HG03159 (cell line): ENCODE results near the gene EMILIN2.
"Not testable (repeated sequence)": the region's sequence is repeated elsewhere in the genome, so short reads cannot be mapped to it uniquely, and the experiment has no call there.

ENCODE experiments used
- ATAC-seq: cut with Tn5 transposase; IDR thresholded peaks from one replicate; pipeline ENCODE4 v1.9.1; 2021; ENCODE audit warnings: mild to moderate bottlenecking, moderate library complexity; ENCODE audit not compliant: unreplicated experiment

Gene EMILIN2

DNA sequence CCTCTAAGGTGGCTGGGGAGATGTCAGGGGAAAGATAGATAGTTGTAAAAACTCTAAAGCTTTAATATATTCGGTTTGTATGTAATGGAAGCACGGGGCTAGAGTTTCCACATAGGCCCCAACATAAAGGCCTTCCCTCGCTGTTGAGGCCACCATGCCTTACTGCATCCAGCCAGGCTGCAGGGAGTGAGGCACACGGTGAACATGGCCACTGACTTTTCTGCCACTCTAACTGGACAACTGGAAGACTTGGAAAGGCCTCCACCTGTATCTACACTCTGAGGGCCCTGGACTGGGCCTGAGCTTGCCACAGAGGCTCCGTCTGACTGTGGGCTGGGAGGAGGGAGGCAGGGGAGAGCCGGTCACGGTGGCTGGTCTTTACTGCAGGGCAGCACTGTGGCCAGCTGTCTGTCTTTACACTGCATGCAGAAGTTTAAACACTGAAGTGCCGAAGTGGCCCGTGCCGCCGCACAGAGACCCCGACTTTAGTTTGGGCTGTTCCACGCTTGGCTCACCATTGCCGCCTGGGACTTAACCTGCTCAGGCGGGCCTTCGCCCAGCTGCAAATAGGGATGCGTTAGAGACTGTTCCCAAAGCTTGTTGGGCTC lies 66.7 kb downstream of the EMILIN2 start:
- no peak for ATAC-seq

DNA sequence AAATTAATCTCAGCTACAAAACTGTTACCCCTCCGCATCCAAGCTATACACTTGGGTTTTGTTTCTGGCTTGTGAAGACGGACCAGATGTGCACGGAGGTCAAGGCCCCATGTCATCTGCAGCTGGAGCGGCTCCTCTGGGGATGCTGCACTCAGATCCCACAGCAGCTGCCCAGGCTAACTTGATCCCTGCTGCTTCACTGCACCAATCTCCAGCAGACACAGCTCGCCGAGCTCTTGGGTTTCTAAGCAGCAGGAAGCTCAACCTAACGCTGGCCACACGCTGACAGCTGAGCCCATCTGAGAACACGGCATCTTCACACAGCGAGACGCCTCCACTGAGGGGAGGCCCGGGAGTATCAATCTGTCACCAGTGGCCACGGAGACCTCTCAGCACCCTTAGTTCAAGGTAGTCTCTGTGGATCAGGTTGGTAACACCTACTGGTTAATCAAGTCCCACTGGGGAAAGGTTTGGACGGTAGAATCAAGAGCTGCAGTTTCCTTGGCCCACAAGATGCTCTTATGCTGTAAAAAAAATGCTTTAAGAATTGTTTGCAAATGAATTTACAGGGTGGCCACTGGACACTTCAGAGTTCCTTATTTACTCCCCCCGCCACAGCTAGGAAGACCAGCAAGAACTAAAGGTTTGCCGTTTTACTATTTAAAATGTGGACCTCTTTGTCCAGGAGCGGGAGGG lies 67.5 kb downstream of the EMILIN2 start:
- ATAC-seq: no peak

DNA sequence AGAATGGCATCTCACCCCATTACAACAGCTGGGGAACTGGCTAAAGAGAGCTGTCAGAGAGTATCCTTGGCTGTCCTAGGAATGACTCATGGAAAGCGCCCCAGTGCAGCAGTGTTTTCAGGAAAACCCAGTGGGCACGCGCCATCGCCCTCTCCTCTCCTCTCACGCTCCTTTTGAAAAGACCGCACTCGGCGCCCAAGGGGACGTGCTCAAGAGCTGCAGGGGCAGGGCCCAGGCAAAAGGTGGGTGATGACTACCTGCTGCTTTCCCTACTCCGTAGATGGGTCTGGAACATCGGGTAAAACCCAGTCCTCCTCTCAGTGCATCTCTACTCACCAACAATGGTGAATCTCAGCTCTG lies 68.1 kb downstream of the EMILIN2 start:
- ATAC-seq: no peak

DNA sequence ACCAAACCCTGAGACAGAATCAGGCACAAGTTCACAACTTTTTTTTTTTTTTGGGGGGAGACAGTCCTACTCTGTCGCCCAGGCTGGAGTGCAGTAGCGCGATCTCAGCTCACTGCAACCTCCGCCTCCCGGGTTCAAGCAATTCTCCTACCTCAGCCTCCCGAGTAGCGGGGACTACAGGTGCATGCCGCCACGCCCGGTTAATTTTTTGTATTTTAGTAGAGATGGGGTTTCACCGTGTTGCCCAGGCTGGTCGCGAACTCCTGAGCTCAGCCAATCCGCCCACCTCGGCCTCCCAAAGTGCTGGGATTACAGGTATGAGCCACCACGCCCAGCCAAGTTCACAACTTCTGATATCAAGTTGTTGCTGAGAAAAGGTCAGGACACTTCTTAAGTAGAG lies 68.7 kb downstream of the EMILIN2 start:
- ATAC-seq: not testable (repeated sequence)

DNA sequence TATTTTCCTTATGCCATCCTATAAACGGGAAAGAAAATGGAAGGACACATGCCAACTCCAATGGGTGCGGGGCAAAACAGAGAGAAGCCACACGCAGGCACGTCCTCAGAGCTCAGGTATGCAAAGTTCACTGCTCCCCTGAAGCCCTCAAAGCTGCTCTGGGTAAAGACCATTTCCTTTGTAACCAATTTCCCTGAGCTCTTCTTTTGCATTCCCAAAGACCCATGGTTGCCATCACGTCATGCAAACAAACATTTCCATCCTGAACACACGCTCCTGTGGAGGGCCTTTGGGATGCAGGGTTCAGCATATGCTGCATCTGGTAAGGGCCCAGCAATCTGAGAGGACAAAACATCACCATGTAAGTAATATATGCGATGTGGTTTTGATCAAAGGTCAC lies 69.4 kb downstream of the EMILIN2 start:
- ATAC-seq: no peak

DNA sequence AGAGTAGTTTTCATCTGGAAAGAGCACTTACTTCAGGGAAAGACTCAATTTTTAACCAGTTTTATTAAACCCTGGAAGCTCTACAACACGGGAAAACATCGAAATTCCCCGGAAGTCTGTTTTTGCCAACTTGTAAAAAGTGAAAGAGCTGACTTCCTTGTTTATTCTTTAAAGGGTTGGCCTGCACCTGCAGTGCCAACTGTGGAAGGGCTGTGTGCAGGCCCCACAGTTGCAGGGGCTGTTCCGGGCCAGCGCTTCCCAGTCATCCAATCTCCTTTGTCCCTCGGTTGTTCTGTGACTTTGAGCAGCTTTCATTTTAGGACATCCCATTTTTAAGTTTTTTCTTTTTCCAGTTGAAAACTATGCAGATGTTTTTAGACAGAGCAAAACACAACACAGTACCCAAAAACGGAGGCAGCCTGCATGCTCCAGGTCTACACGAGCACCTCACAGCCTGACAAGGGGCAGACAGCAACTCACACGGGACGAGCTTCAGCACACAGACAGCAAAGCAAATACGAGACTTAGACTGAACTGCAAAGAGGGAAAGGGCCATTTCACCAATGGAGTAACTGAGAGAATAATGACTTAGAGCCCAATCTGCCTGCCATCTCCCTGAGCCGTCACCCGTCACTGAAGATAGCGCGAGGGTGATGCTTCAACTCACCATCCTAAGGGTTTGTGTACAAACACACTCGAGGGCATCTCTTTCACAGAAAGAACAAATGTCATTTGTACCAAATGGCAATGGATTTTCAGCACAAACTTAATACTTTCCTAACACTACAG lies 70.6 kb downstream of the EMILIN2 start:
- ATAC-seq: no peak

DNA sequence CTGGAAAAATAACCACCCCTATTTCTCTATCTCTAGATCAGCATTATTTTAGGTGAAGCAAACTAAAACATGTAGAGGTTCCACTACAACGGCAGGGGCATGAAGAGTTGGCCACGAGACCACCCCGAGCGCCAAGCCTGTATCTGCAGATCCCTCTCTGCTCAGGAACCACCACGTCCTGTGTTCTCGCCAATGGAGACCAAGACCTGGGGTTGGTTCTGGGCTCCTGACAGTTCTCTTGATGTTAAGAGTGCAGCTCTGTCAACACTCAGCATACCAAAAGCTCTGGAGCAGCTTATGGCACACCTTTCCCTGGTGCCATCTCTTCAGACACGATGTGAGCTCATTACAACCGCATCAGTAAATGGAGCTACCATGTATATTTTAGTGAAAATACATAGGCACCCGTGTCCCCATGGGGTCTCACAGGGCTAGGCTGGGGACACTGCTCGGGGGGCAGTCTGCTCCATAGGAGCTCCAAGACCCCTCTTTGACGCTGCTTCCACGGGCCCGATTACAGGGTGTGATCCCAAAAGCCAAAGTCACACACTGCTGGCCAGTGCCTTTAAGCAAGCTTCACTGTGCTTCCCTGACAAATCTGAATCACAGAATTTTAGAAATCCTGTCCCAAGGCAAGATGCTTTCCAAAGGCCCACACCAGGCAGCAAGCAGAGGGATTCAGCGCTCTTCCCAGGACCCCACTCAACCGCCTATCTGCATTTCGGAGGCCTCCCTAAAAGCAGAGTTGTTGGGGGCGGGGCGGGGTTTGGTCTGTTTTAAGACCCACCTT lies 72.2 kb downstream of the EMILIN2 start:
- no peak for ATAC-seq

DNA sequence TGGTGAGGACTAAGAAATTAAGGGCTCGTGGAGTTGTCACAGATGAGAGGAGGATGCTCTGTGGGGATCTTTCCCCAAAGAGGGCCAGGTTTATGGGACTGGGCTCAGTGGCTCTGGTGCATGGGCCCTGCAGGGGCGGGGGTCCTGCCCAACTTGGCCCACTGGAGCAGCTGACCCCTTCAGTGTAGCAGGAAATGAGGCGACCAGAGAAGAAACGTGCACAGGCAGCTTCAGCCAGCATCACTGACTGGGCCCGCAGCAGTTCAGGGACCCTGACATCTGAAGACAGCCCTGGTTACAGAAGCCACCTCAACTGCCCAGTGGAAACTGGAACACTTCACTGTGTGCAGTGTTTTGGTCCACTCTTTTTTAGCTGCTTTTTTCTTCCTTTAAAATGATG lies 72.8 kb downstream of the EMILIN2 start:
- no peak for ATAC-seq

DNA sequence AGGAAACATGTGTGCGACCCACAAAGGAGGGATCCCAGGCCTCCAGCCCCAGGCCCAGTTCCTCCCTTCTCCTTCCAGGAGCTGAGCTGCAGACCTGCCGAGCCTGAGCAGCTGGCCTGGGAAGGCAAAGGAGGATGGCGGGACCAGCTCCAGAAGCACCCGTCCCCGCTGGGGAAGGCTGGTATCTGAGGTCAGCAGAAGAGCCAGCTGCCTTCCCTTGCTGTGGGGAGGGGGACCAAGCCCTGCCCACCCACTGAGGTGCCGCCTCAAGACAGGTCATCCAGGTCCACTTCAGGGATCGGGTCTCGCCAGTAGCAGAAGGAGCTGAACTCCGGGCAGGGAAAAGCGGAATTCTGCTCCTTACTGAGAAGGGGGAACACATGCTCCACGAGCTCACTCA lies 73.2 kb downstream of the EMILIN2 start:
- no peak for ATAC-seq

DNA sequence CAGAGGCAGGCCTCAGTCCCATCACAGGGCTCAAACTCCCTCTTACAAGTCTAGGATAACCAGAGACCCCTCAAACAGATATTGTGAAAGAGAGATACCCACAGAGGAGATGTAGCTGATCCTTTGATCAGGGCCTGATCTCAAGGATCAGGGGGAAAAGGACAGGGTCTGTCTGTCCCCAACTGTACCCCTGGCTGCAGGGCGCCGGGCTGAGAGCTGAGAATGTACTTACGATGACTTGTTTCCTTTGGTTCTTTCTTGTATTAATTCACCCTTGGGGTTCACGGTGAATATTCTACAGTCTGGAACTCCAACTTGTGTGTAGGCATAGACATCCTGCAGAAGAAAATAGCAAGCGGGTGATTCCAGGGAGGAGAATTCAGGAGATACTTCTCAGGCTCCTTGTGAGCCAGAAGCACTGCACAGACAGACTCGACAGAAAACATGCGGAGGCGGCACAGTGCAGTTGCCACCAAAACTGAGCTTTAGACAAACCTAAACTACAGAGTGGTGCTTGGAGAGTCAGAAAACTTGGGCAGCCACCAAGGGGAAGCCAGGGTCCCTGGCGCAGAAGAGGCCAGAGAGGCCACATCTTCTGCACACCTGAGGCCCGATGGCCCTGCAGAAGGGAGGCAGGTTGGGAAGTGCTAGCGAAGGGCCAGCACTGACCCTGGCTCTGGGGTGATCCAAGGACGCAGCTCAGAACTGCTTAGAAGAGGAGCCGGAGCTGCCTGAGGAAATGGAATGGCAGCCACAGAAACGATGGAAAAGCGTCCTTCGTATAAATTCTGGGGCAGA lies 73.9 kb downstream of the EMILIN2 start:
- no peak for ATAC-seq

DNA sequence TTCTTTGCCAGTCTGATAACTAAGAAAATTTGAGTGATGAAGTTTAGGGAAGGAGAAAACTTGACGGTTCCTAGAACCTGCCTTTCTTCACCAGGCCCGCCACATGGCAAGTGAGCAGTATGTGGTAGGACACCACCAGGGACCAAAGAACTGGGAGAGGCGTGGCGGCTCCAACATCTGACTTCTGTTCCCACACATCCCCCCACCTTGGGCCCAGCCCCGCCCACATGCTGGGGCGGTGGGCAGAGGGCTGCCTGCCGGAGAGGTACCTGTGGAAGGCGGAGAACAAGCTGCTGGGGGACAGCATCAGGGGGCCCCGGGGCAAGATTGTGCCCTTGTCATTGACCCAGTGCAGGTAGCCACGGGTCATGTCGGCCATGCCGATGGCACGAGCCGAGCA lies 75.0 kb downstream of the EMILIN2 start:
- no peak for ATAC-seq

DNA sequence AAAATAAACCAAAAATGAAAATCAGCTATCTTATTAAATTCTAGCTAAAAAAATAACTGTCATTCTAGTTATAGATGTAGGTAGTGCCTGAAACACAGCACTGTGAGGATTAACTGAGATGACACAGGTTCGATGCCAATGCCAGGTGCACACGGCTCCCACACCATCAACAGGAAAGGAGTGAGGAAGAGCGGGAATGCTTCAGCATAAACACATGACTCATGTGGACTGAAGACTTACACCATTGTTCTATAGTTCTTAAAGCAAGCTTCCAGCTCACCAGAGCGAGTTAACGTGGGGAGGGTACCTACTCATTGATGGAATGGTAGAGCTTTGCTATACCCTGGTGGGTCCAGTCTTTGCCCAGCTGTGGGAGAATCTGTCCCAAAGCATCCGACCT lies 76.7 kb downstream of the EMILIN2 start:
- no peak for ATAC-seq

DNA sequence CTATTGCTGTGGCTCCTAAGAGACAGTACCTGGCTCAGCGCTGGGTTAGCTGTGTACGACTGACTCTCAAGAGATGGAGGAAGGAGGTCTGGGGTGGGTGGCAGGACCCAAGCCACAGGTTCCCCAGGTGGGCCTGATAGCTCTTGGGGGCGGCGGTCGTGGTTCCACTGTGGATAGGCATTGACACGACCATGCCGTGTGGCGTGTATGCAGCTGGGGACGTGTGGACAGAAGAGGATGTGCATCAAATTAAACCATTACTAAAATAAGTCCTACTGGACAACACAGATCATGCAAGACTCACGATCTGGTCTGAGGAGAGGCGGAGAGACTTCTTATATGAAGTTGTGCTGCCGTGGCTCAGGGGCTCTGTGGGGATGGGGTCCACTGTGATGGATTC lies 78.1 kb downstream of the EMILIN2 start:
- ATAC-seq: no peak

DNA sequence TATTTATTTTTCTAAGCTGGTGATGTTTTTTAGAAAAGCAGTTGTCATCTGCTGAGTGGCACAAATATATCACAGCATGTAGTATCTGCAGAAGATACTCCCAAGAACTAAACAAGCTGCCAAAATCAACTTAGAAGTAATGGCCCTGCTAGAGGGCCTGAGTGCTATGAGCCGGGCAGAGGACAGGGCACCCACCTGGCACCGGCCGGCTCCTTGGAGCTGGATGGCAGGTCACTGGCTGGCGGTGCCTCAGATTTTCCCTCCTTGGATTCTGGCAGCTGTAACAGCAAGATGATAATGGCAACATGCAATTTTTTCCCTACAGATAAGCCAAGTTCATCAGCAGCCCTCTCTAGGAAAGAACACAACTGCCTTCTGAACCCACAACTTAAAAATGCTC lies 79.7 kb downstream of the EMILIN2 start:
- ATAC-seq: no peak

DNA sequence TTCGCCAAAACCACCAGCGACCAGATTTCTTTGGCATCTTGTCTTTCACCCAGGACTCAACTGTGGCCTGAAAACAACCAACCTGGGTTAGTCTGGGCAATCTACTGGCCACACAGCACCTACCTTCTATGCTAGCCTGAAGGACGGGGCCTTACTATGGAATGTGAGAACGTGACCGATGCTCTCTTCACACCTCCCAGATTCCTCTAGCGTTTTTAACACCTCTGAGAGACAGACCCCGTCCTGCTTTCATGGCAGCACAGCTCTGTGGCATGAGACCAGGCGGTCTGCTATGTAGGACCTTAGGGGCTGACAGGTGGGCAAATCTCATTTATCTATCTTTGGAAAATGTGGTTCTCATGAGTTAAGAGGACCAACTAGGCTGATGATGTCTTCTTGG lies 80.9 kb downstream of the EMILIN2 start:
- no peak for ATAC-seq

DNA sequence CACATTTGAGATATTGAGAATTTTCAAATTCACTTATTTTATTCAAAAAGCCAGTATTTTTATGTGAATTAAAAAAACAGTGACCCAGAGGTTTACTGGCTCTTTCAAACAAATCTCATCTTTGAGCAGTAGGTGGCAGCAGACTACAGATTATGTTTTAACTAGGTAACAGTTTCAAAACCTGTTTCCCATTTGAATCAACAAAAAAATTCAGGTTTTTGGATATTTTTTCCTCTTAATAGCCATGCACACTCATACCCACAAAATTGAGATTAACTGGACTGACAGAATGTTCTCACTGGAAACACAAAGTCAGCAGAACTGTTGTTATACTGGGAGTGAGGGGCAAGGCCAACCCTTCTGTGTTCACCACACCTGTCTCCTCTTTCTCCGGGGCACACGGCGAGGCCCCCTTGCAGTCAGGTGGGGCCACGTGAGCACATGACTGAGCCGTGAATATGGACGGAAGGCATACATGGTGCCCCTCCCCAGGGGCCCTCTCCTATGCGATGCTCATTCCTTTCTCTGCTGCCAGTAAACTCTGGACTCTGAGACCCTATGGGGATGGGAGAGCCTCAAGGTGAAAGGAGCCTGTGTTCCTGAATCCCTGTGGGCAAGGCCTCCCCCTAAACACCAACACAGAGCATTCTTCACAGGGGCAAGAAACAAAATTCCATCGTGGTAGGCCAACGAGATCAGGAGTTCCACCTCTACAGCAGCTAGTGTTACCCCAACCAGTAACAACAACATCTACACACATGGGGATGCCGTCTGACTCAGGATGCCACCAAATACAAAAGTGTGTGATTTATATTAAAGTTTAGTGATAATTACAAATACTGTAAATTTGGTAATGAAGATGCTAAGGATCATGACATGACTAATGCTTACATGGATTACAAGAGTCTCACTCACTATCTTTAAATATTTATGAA lies 85.7 kb downstream of the EMILIN2 start:
- ATAC-seq: no peak

DNA sequence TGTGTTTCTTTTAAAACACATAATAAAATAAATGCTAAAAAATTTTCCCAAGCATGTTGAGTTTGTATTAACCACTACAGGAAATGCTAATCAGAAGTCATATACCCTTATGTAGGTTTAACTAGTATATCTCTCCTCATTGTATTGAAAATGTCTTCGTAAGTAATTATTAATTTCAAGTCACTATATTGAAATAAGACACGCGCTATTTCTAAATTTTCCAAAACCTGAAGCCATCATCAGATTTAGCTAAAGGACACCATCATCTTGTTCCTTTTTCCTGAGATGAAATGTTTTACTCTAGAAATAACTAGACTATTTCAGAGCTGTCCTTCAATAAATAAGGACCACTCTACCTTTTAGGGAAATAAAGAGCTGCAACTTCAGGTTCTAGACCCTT lies 87.2 kb downstream of the EMILIN2 start:
- ATAC-seq: no peak

DNA sequence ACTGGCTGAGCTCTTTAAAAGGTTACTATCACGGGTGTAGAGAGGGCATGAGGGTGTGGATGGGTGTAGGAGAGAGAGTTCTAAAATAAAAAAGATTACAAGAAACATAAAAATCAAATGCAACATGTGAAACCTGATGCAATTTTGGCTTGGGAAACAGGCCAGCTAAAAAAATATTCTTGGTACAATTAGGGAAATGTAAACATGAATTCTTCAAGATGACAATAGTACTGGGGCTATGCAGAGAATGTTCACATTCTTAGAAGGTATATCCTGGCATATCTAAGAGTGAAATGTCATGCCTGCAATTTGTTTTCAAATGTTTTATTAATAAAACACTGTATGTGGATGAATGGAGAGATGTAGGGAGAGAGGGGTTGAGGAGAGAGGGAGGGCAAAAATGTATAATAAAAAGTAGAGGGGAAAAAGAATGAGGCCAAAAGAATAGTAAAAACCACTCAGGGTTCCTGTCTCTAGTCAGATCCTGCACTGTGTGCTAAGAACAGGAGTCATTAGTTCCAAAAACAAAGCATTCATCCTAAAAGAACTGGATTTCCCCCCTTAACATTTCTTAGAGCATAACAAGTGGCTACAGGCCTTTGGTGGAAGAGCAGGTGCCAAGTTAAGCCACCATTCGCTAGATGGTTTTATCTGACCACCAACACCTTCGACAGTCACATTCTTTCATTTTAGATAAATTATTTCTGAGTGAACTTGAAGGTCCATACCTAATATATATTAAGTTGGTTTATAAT lies 88.8 kb downstream of the EMILIN2 start:
- no peak for ATAC-seq

DNA sequence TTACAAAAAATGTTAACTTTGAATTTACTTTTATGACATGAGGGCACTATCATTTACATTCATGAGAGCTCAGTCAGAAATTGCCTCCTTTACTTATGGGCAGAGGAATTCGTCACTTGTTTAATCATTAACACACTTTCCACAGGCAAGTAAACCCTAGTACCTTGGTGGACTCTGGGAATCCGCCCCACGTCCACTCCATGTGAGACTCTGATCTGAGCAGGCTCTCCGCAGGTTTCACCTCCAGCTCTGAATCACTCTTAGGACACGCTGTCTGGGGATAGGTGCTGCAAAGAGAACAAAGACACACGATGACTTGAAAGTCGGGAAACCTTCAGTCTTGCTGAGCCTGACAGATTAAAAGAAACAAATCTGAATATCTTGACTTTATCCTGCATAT lies 92.5 kb downstream of the EMILIN2 start:
- no peak for ATAC-seq
